G401.6 (cell line): ENCODE data around the gene RYR3.

ENCODE experiments used
- FAIRE-seq: peaks from 2 replicates; lab custom pipeline; 2012; peaks lifted over from hg19 to GRCh38; lab: Jason Lieb, UNC

RYR3 gene

GRCh38 chr15:33649217-33649933, 338.6 kb downstream of the RYR3 start:
- no peak for FAIRE-seq

GRCh38 chr15:33654860-33655259, 344.1 kb downstream of the RYR3 start:
- FAIRE-seq = no peak

GRCh38 chr15:33655488-33655887, 344.7 kb downstream of the RYR3 start:
- FAIRE-seq = no peak

- no peak for FAIRE-seq
Measured at GRCh38 chr15:33656168-33656567, 345.4 kb downstream of the RYR3 start.

GRCh38 chr15:33660151-33660550, 349.4 kb downstream of the RYR3 start:
- no peak for FAIRE-seq

- no peak for FAIRE-seq
Measured at GRCh38 chr15:33662014-33662413, 351.2 kb downstream of the RYR3 start.

- no peak for FAIRE-seq
Measured at GRCh38 chr15:33664947-33665346, 354.2 kb downstream of the RYR3 start.

GRCh38 chr15:33670567-33670966, 359.8 kb downstream of the RYR3 start:
- FAIRE-seq = no peak

GRCh38 chr15:33671456-33671855, 360.7 kb downstream of the RYR3 start:
- FAIRE-seq = no peak

GRCh38 chr15:33675246-33675645, 364.5 kb downstream of the RYR3 start:
- no peak for FAIRE-seq

- no peak for FAIRE-seq
Measured at GRCh38 chr15:33677238-33677830, 366.6 kb downstream of the RYR3 start.

- no peak for FAIRE-seq
Measured at GRCh38 chr15:33678176-33678575, 367.4 kb downstream of the RYR3 start.

GRCh38 chr15:33678602-33679001, 367.8 kb downstream of the RYR3 start:
- FAIRE-seq = no peak

GRCh38 chr15:33679061-33679460, 368.3 kb downstream of the RYR3 start:
- no peak for FAIRE-seq

- FAIRE-seq = no peak
Measured at GRCh38 chr15:33680336-33680735, 369.6 kb downstream of the RYR3 start.

GRCh38 chr15:33693166-33693800, 382.5 kb downstream of the RYR3 start:
- FAIRE-seq = no peak

- FAIRE-seq = no peak
Measured at GRCh38 chr15:33698126-33698525, 387.4 kb downstream of the RYR3 start.

GRCh38 chr15:33699145-33699544, 388.4 kb downstream of the RYR3 start:
- FAIRE-seq = no peak

GRCh38 chr15:33699691-33700447, 389.1 kb downstream of the RYR3 start:
- FAIRE-seq = no peak

GRCh38 chr15:33700695-33701303, 390.0 kb downstream of the RYR3 start:
- no peak for FAIRE-seq

- FAIRE-seq = no peak
Measured at GRCh38 chr15:33701304-33701696, 390.5 kb downstream of the RYR3 start.

GRCh38 chr15:33706173-33706572, 395.4 kb downstream of the RYR3 start:
- FAIRE-seq = no peak

GRCh38 chr15:33710748-33711147, 400.0 kb downstream of the RYR3 start:
- FAIRE-seq = no peak
